H9 (cell line): ENCODE results near the gene SCAP. TPM values are rescaled to one million over a fixed set of nuclear protein-coding genes. Genes with fewer than 3 reads are reported as not detected.
A peak's percentile ranks its signal among the peaks of the same experiment; 100 is the strongest.

ENCODE experiments used
- DNase-seq: peaks from one replicate; pipeline ENCODE4 v3.0.0-alpha.2; 2017
- H2AFZ ChIP-seq: one replicate; pipeline ENCODE4 v1.6.1; 2013; ENCODE audit warnings: mild to moderate bottlenecking, low read length, control low read depth, moderate library complexity
- H2AK5ac ChIP-seq: 2 replicates; pipeline ENCODE4 v1.6.1; 2013; ENCODE audit warnings: low read length, control low read depth, mixed read lengths; ENCODE audit not compliant: insufficient read length
- H2BK120ac ChIP-seq: one replicate; pipeline ENCODE4 v1.6.1; 2013; ENCODE audit warnings: low read depth, mild to moderate bottlenecking, low read length, control low read depth, inconsistent platforms; ENCODE audit not compliant: poor library complexity, severe bottlenecking
- H2BK12ac ChIP-seq: 2 replicates; pipeline ENCODE4 v1.6.1; 2013; ENCODE audit warnings: low read length, control low read depth, mixed read lengths, low read depth; ENCODE audit not compliant: insufficient read length
- H2BK15ac ChIP-seq: 2 replicates; pipeline ENCODE4 v1.6.1; 2013; ENCODE audit warnings: low read depth, low read length, control low read depth
- H2BK20ac ChIP-seq: one replicate; pipeline ENCODE4 v1.6.1; 2013; ENCODE audit warnings: low read depth, mild to moderate bottlenecking, low read length, control low read depth, inconsistent platforms; ENCODE audit not compliant: poor library complexity, severe bottlenecking
- H2BK5ac ChIP-seq: 2 replicates; pipeline ENCODE4 v1.6.1; 2013; ENCODE audit warnings: low read length, control low read depth, mixed read lengths; ENCODE audit not compliant: insufficient read length
- H3K14ac ChIP-seq: 2 replicates; pipeline ENCODE4 v1.6.1; 2013; ENCODE audit warnings: low read length, control low read depth; ENCODE audit not compliant: insufficient read depth
- H3K18ac ChIP-seq: 2 replicates; pipeline ENCODE4 v1.6.1; 2013; ENCODE audit warnings: low read depth, mild to moderate bottlenecking, mixed read lengths, low read length, control low read depth; ENCODE audit not compliant: insufficient read length
- H3K23ac ChIP-seq: 2 replicates; pipeline ENCODE4 v1.6.1; 2013; ENCODE audit warnings: low read length, control low read depth, mixed read lengths, low read depth; ENCODE audit not compliant: insufficient read length
- H3K23me2 ChIP-seq: 2 replicates; pipeline ENCODE4 v1.6.1; 2013; ENCODE audit warnings: low read depth, mild to moderate bottlenecking, mixed read lengths, low read length, control low read depth; ENCODE audit not compliant: insufficient read length, poor library complexity, severe bottlenecking
- H3K27ac ChIP-seq: 2 replicates; pipeline ENCODE4 v1.5.1; 2013; ENCODE audit warnings: low read length, control low read depth, mixed read lengths, low read depth; ENCODE audit not compliant: insufficient read length
- H3K27me3 ChIP-seq: 2 replicates; pipeline ENCODE4 v1.6.1; 2013; ENCODE audit warnings: low read length, control low read depth, inconsistent platforms; ENCODE audit not compliant: insufficient read depth
- H3K4ac ChIP-seq: 2 replicates; pipeline ENCODE4 v1.6.1; 2013; ENCODE audit warnings: low read depth, mild to moderate bottlenecking, control low read depth, inconsistent platforms, low read length, moderate library complexity
- H3K4me1 ChIP-seq: 2 replicates; pipeline ENCODE4 v1.6.1; 2013; ENCODE audit warnings: low read length, control low read depth, inconsistent platforms; ENCODE audit not compliant: insufficient read depth
- H3K4me2 ChIP-seq: 2 replicates; pipeline ENCODE4 v1.6.1; 2013; ENCODE audit warnings: low read length, control low read depth, mixed read lengths; ENCODE audit not compliant: insufficient read length, insufficient read depth
- H3K56ac ChIP-seq: 2 replicates; pipeline ENCODE4 v1.6.1; 2013; ENCODE audit warnings: low read depth, mild to moderate bottlenecking, mixed read lengths, low read length, control low read depth; ENCODE audit not compliant: insufficient read length
- H3K79me1 ChIP-seq: 2 replicates; pipeline ENCODE4 v1.6.1; 2013; ENCODE audit warnings: low read depth, mild to moderate bottlenecking, moderate library complexity, low read length, control low read depth, inconsistent platforms; ENCODE audit not compliant: insufficient read depth, poor library complexity, severe bottlenecking
- H3K79me2 ChIP-seq: 2 replicates; pipeline ENCODE4 v1.6.1; 2013; ENCODE audit warnings: low read length, control low read depth, inconsistent platforms; ENCODE audit not compliant: insufficient read depth
- H3K9ac ChIP-seq: 2 replicates; pipeline ENCODE4 v1.6.1; 2013; ENCODE audit warnings: low read length, control low read depth, mixed read lengths; ENCODE audit not compliant: insufficient read length; ENCODE audit errors: extremely low read depth
- H3K9me3 ChIP-seq: one replicate; pipeline ENCODE4 v1.6.1; 2013; ENCODE audit warnings: low read depth, low read length, inconsistent platforms; ENCODE audit not compliant: control insufficient read depth
- H3T11ph ChIP-seq: one replicate; pipeline ENCODE4 v1.6.1; 2013; ENCODE audit warnings: mild to moderate bottlenecking, low read length, control low read depth, inconsistent platforms
- H4K20me1 ChIP-seq: one replicate; pipeline ENCODE4 v1.6.1; 2013; ENCODE audit not compliant: control insufficient read depth, insufficient read length, insufficient read depth
- H4K5ac ChIP-seq: 2 replicates; pipeline ENCODE4 v1.6.1; 2013; ENCODE audit warnings: low read depth, mild to moderate bottlenecking, mixed read lengths, low read length, control low read depth; ENCODE audit not compliant: insufficient read length
- H4K8ac ChIP-seq: replicated peaks from 2 replicates; pipeline ENCODE4 v1.6.1; 2013; ENCODE audit warnings: low read length, control low read depth, mixed read lengths, low read depth; ENCODE audit not compliant: insufficient read length
- H4K91ac ChIP-seq: 2 replicates; pipeline ENCODE4 v1.6.1; 2013; ENCODE audit warnings: low read depth, mild to moderate bottlenecking, moderate library complexity, mixed read lengths, low read length, control low read depth; ENCODE audit not compliant: insufficient read length
- H3K27ac Mint-ChIP-seq, 3 experiments: 2 replicates in 2 of 3; 3 replicates in 1 of 3; pipeline ENCODE4 v1.8.0; 2020 to 2021; ENCODE audit warnings: mixed read lengths in 3 of 3, mild to moderate bottlenecking in 1 of 3, moderate library complexity in 1 of 3
- H3K27me3 Mint-ChIP-seq: 2 replicates; pipeline ENCODE4 v1.8.0; 2021; ENCODE audit warnings: low read depth, mild to moderate bottlenecking, moderate library complexity, mixed read lengths
- H3K36me3 Mint-ChIP-seq, 3 experiments: 2 replicates in 2 of 3; 3 replicates in 1 of 3; pipeline ENCODE4 v1.8.0; 2020 to 2021; ENCODE audit warnings: low read depth in 3 of 3, mixed read lengths in 3 of 3; ENCODE audit not compliant: insufficient read depth in 1 of 3
- H3K4me1 Mint-ChIP-seq, 2 experiments: 2 replicates each; pipeline ENCODE4 v1.8.0; 2020; ENCODE audit warnings: mixed read lengths in 2 of 2
- H3K4me3 Mint-ChIP-seq, 2 experiments: 2 replicates in 1 of 2; 3 replicates in 1 of 2; pipeline ENCODE4 v1.8.0; 2020 to 2021; ENCODE audit warnings: mild to moderate bottlenecking in 2 of 2, mixed read lengths in 2 of 2, moderate library complexity in 1 of 2
- H3K9me3 Mint-ChIP-seq, 2 experiments: 2 replicates in 1 of 2; 3 replicates in 1 of 2; pipeline ENCODE4 v1.8.0; 2020; ENCODE audit warnings: mild to moderate bottlenecking in 2 of 2, mixed read lengths in 2 of 2, moderate library complexity in 1 of 2
- CTCF ChIP-seq: fragments of 200-600 bp; sonication (generic); conservative IDR thresholded peaks from 3 replicates; pipeline ENCODE4 v1.8.0; 2021; ENCODE audit warnings: antibody characterized with exemption, mild to moderate bottlenecking
- WGBS: extraction: QIAGEN DNeasy Blood & Tissue Kit; methylation state at CpG from one replicate; pipeline ENCODE4 v1.1.7; 2013; ENCODE audit warnings: missing lambda C conversion rate, low lambda C conversion rate, mixed read lengths; ENCODE audit not compliant: insufficient read length; ENCODE audit errors: extremely low coverage; 5-methylcytosine and 5-hydroxymethylcytosine counted together
- total RNA-seq: library from RNA; stranded (reverse); gene quantifications from 2 replicates; pipeline ENCODE4 v1.2.1, GENCODE V29; 2021

Gene SCAP
- total RNA-seq, 1 experiment from 2014 or later = 104 TPM

DNA sequence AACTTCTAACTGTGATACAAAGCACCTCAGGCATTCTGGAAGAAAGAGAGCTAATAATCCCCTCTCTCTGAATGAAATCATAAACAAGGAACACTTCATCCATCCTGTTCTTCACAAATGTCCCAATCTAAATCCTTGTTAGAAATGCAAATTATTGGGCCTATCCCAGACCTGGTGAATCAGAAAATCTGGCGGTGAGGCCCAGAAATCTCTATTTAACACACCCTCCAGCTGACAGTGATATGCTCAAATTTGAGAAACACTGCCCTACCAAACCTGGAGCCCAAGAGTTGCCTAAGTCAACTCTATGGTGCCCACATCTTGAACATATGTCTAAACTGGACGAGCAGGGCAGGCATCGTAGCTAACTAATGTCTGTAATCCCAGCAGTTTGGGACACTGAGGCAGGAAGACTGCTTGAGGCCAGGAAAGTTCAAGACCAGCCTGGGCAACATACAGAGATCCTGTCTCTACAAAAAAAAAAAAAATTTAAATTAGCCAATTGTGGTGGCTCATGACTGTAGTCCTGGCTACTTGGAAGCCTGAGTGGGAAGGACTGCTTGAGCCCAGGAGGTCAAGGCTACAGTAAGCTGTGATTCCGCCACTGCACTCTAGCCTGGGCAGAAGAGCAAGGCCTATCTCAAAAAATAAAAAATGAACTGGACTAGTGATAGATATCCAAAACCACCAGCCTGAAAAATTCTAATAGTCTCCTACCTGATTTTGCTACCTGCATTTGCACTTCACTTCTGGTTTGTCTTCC, 23.1 kb downstream of the SCAP start:
- peaks cover 1% of the 10 kb centered on the region; the same call in 1 of the 2 replicates for H3K79me2 ChIP-seq
- H3K27me3 Mint-ChIP-seq = no peaks in the 10 kb centered on the region

More for the DNA sequence above, 23.1 kb downstream of the SCAP start:
- Histone ChIP-seq H3K23me2 (no peaks in the 10 kb centered on the region), H3K79me1 (peaks cover 10% of the 10 kb centered on the region), H3K27me3 (no peaks in the 10 kb centered on the region), H3K9ac (no peak overlapping the region), H3K27ac (no peak overlapping the region), H2BK15ac (no peak overlapping the region), H3K4me2 (no peak overlapping the region), H4K8ac (no peak overlapping the region), H3T11ph (no peak overlapping the region), H3K23ac (no peak overlapping the region), H3K56ac (no peak overlapping the region), H2AK5ac (no peak overlapping the region), H4K5ac (no peak overlapping the region), H4K91ac (no peak overlapping the region), H3K9me3 (no peaks in the 10 kb centered on the region), H2AFZ (no peak overlapping the region), H4K20me1 (no peaks in the 10 kb centered on the region), H2BK120ac (no peak overlapping the region), H2BK12ac (no peak overlapping the region), H3K4ac (no peak overlapping the region), H2BK5ac (no peak overlapping the region), H3K18ac (no peak overlapping the region), H3K4me1 (no peaks in the 10 kb centered on the region), H2BK20ac (no peak overlapping the region), H3K14ac (no peak overlapping the region)
- Mint-ChIP-seq H3K27ac (peak overlapping the region in 1 of 3 experiments; percentile 51; a peak in 1 of 7 replicates), H3K4me3 (no peak overlapping the region), H3K36me3 (peaks cover 4 to 10% (median 6%) of the 10 kb centered on the region in 3 experiments; a peak in 5 of 7 replicates), H3K9me3 (no peaks in the 10 kb centered on the region), H3K4me1 (peaks cover 0 to 2% of the 10 kb centered on the region in 2 experiments; a peak in 1 of 4 replicates)
- DNase-seq = no peak
- TF ChIP-seq CTCF = no peak
- WGBS = no CpG with 5 or more reads among the region's 4 CpGs
